IgD-negative memory B cell (primary cell): ENCODE data around the gene LSP1. TPM values are rescaled to one million over a fixed set of nuclear protein-coding genes. Genes with fewer than 3 reads are reported as not detected.
"Not testable (repeated sequence)": the region's sequence is repeated elsewhere in the genome, so short reads cannot be mapped to it uniquely, and the experiment has no call there.

ENCODE experiments used
- H3K27ac Mint-ChIP-seq, 3 donors: one replicate each; pipeline ENCODE4 v1.8.0; 2020 to 2022; ENCODE audit warnings: mild to moderate bottlenecking in 3 of 3, mixed read lengths in 3 of 3, moderate library complexity in 1 of 3
- H3K27me3 Mint-ChIP-seq: one replicate; pipeline ENCODE4 v1.8.0; 2021; ENCODE audit warnings: mixed read lengths
- H3K36me3 Mint-ChIP-seq: one replicate; pipeline ENCODE4 v1.8.0; 2020; ENCODE audit warnings: mild to moderate bottlenecking, mixed read lengths
- H3K4me1 Mint-ChIP-seq, 3 donors: one replicate each; pipeline ENCODE4 v1.8.0; 2020 to 2022; ENCODE audit warnings: mixed read lengths in 3 of 3, mild to moderate bottlenecking in 1 of 3
- H3K4me3 Mint-ChIP-seq, 4 donors: one replicate each; pipeline ENCODE4 v1.8.0; 2020 to 2022; ENCODE audit warnings: mild to moderate bottlenecking in 4 of 4, mixed read lengths in 4 of 4, moderate library complexity in 3 of 4
- H3K9me3 Mint-ChIP-seq, 3 donors: one replicate each; pipeline ENCODE4 v1.8.0; 2020 to 2021; ENCODE audit warnings: mixed read lengths in 3 of 3, mild to moderate bottlenecking in 1 of 3
- polyA plus RNA-seq: library from polyadenylated mRNA; unstranded; fragments of 300-500 nt; fragmentation: Illumina TruSeq; gene quantifications from one replicate; pipeline ENCODE4 v1.2.3, GENCODE V29; 2021

LSP1 gene
- 841 TPM for polyA plus RNA-seq

GRCh38 chr11:1852877-1853276 lies at the start of gene LSP1:
TSS of gene LSP1 (plus strand) at chr11:1853084. CDS start at chr11:1853145, 61 bp downstream.
- Mint-ChIP-seq H3K4me3 (peak within 1 kb of the TSS; percentile 96 to 100 (median 98)), H3K27me3 (peaks cover 1% of the 10 kb centered on the region), H3K27ac (peak within 1 kb of the TSS; percentile 95 to 98 (median 97)), H3K36me3 (peaks cover 4% of the 10 kb centered on the region), H3K4me1 (peaks cover 19 to 37% (median 33%) of the 10 kb centered on the region in 3 donors), H3K9me3 (no peaks in the 10 kb centered on the region)

GRCh38 chr11:1803246-1803645 lies 49.6 kb upstream of the LSP1 start:
- H3K4me1 Mint-ChIP-seq = no peaks in the 10 kb centered on the region
- no peak overlapping the region for H3K27ac Mint-ChIP-seq
- H3K4me3 Mint-ChIP-seq = no peak overlapping the region
- H3K36me3 Mint-ChIP-seq = no peaks in the 10 kb centered on the region
- no peaks in the 10 kb centered on the region for H3K9me3 Mint-ChIP-seq
- H3K27me3 Mint-ChIP-seq = peaks cover 13% of the 10 kb centered on the region

- not testable (repeated sequence) for H3K9me3 Mint-ChIP-seq, H3K36me3 Mint-ChIP-seq, H3K4me3 Mint-ChIP-seq, H3K4me1 Mint-ChIP-seq
- H3K27ac Mint-ChIP-seq = peak overlapping the region in 1 of 3 donors; percentile 80
- peaks cover 16% of the 10 kb centered on the region for H3K27me3 Mint-ChIP-seq
Observed at GRCh38 chr11:1803835-1804519, 48.9 kb upstream of the LSP1 start.

- Mint-ChIP-seq H3K4me1 (peaks cover 0 to 2% (median 0%) of the 10 kb centered on the region in 3 donors), H3K4me3 (no peak overlapping the region), H3K27ac (no peak overlapping the region), H3K27me3 (peaks cover 21% of the 10 kb centered on the region), H3K9me3 (peaks cover 0 to 4% (median 4%) of the 10 kb centered on the region in 3 donors), H3K36me3 (no peaks in the 10 kb centered on the region)
Observed at GRCh38 chr11:1805525-1805924, 47.4 kb upstream of the LSP1 start.

GRCh38 chr11:1807264-1807995 lies 45.5 kb upstream of the LSP1 start:
- H3K4me3 Mint-ChIP-seq = no peak overlapping the region
- peaks cover 20% of the 10 kb centered on the region for H3K27me3 Mint-ChIP-seq
- H3K4me1 Mint-ChIP-seq = peaks cover 0 to 2% (median 0%) of the 10 kb centered on the region in 3 donors
- peaks cover 0 to 4% (median 4%) of the 10 kb centered on the region in 3 donors for H3K9me3 Mint-ChIP-seq
- H3K36me3 Mint-ChIP-seq = no peaks in the 10 kb centered on the region
- H3K27ac Mint-ChIP-seq = no peak overlapping the region

GRCh38 chr11:1810761-1811160 lies 42.1 kb upstream of the LSP1 start:
- no peak overlapping the region for H3K27ac Mint-ChIP-seq
- peaks cover 17% of the 10 kb centered on the region for H3K27me3 Mint-ChIP-seq
- no peaks in the 10 kb centered on the region for H3K36me3 Mint-ChIP-seq
- peaks cover 0 to 2% (median 0%) of the 10 kb centered on the region in 3 donors for H3K4me1 Mint-ChIP-seq
- no peak overlapping the region for H3K4me3 Mint-ChIP-seq
- peaks cover 0 to 8% (median 4%) of the 10 kb centered on the region in 3 donors for H3K9me3 Mint-ChIP-seq

- H3K36me3 Mint-ChIP-seq = peaks cover 1% of the 10 kb centered on the region
- peaks cover 0 to 2% (median 0%) of the 10 kb centered on the region in 3 donors for H3K4me1 Mint-ChIP-seq
- no peak overlapping the region for H3K27ac Mint-ChIP-seq
- H3K9me3 Mint-ChIP-seq = peaks cover under 1 to 8% (median 4%) of the 10 kb centered on the region in 3 donors
- H3K27me3 Mint-ChIP-seq = peaks cover 16% of the 10 kb centered on the region
- H3K4me3 Mint-ChIP-seq = no peak overlapping the region
Observed at GRCh38 chr11:1812274-1812673, 40.6 kb upstream of the LSP1 start.

- H3K4me3 Mint-ChIP-seq = no peak overlapping the region
- peaks cover 0 to 2% (median 0%) of the 10 kb centered on the region in 3 donors for H3K4me1 Mint-ChIP-seq
- no peak overlapping the region for H3K27ac Mint-ChIP-seq
- peaks cover 3 to 8% (median 8%) of the 10 kb centered on the region in 3 donors for H3K9me3 Mint-ChIP-seq
- H3K36me3 Mint-ChIP-seq = peaks cover 3% of the 10 kb centered on the region
- H3K27me3 Mint-ChIP-seq = peaks cover 16% of the 10 kb centered on the region
Observed at GRCh38 chr11:1812801-1813200, 40.1 kb upstream of the LSP1 start.

- not testable (repeated sequence) for H3K36me3 Mint-ChIP-seq, H3K4me1 Mint-ChIP-seq, H3K9me3 Mint-ChIP-seq, H3K27ac Mint-ChIP-seq, H3K4me3 Mint-ChIP-seq
- peaks cover 16% of the 10 kb centered on the region for H3K27me3 Mint-ChIP-seq
Observed at GRCh38 chr11:1813356-1813755, 39.5 kb upstream of the LSP1 start.

GRCh38 chr11:1814691-1815090 lies 38.2 kb upstream of the LSP1 start:
- Mint-ChIP-seq H3K4me3 (no peak overlapping the region), H3K4me1 (peaks cover 0 to under 1% (median 0%) of the 10 kb centered on the region in 3 donors), H3K27me3 (peaks cover 11% of the 10 kb centered on the region), H3K9me3 (peaks cover 3 to 9% (median 5%) of the 10 kb centered on the region in 3 donors), H3K27ac (no peak overlapping the region), H3K36me3 (peaks cover 3% of the 10 kb centered on the region)

- H3K9me3 Mint-ChIP-seq = peaks cover 3 to 7% (median 5%) of the 10 kb centered on the region in 3 donors
- no peak overlapping the region for H3K27ac Mint-ChIP-seq
- H3K27me3 Mint-ChIP-seq = peaks cover 8% of the 10 kb centered on the region
- peaks cover 3% of the 10 kb centered on the region for H3K36me3 Mint-ChIP-seq
- no peaks in the 10 kb centered on the region for H3K4me1 Mint-ChIP-seq
- H3K4me3 Mint-ChIP-seq = no peak overlapping the region
Observed at GRCh38 chr11:1815311-1815710, 37.6 kb upstream of the LSP1 start.

- H3K4me1 Mint-ChIP-seq = no peaks in the 10 kb centered on the region
- H3K9me3 Mint-ChIP-seq = peaks cover 3 to 7% (median 5%) of the 10 kb centered on the region in 3 donors
Observed at GRCh38 chr11:1815751-1816150, 37.1 kb upstream of the LSP1 start.

GRCh38 chr11:1817000-1817399 lies 35.9 kb upstream of the LSP1 start:
- Mint-ChIP-seq H3K4me1 (no peaks in the 10 kb centered on the region), H3K9me3 (peaks cover 3 to 9% (median 5%) of the 10 kb centered on the region in 3 donors), H3K27ac (no peak overlapping the region)

More at GRCh38 chr11:1815751-1816150, 37.1 kb upstream of the LSP1 start:
- H3K27me3 Mint-ChIP-seq = peaks cover 8% of the 10 kb centered on the region
- peaks cover 3% of the 10 kb centered on the region for H3K36me3 Mint-ChIP-seq
- no peak overlapping the region for H3K27ac Mint-ChIP-seq
- H3K4me3 Mint-ChIP-seq = no peak overlapping the region

GRCh38 chr11:1817511-1817910 lies 35.4 kb upstream of the LSP1 start:
- H3K27ac Mint-ChIP-seq = no peak overlapping the region
- peaks cover 3% of the 10 kb centered on the region for H3K36me3 Mint-ChIP-seq
- H3K4me1 Mint-ChIP-seq = no peaks in the 10 kb centered on the region
- peaks cover 5% of the 10 kb centered on the region for H3K27me3 Mint-ChIP-seq
- peaks cover 3 to 9% (median 5%) of the 10 kb centered on the region in 3 donors for H3K9me3 Mint-ChIP-seq
- peak overlapping the region in 1 of 4 donors; percentile 8 for H3K4me3 Mint-ChIP-seq

More at GRCh38 chr11:1817000-1817399, 35.9 kb upstream of the LSP1 start:
- peak overlapping the region in 1 of 4 donors; percentile 8 for H3K4me3 Mint-ChIP-seq
- H3K36me3 Mint-ChIP-seq = peaks cover 3% of the 10 kb centered on the region
- peaks cover 5% of the 10 kb centered on the region for H3K27me3 Mint-ChIP-seq

- Mint-ChIP-seq H3K27ac (no peak overlapping the region), H3K4me1 (peaks cover 0 to under 1% (median 0%) of the 10 kb centered on the region in 3 donors), H3K9me3 (peaks cover 3 to 5% (median 4%) of the 10 kb centered on the region in 3 donors), H3K4me3 (no peak overlapping the region), H3K27me3 (peaks cover 3% of the 10 kb centered on the region), H3K36me3 (peaks cover 3% of the 10 kb centered on the region)
Observed at GRCh38 chr11:1819074-1819473, 33.8 kb upstream of the LSP1 start.
